Activated B cell treated with CpG ODN at 0.5 μM for 24 hours (primary cell): Measurements from ENCODE around the gene C8B. TPM values are rescaled to one million over a fixed set of nuclear protein-coding genes. Genes with fewer than 3 reads are reported as not detected.

Experiments used
- ATAC-seq: fragments of 200-7000 bp; cut with Tn5 transposase; one replicate; pipeline ENCODE4 v1.10.0; 2021; ENCODE audit warnings: low read depth, mild to moderate bottlenecking, moderate library complexity
- CTCF ChIA-PET: fragments of 350-600 bp; sonication (Branson Sonifier 250); formaldehyde crosslinking; loops from one replicate; lab custom pipeline; 2021; ENCODE audit warnings: antibody characterized with exemption; lab: Charles Lee
- POLR2A ChIA-PET: fragments of 350-600 bp; sonication (Branson Sonifier 250); formaldehyde crosslinking; loops from one replicate; lab custom pipeline; 2021; ENCODE audit warnings: antibody characterized with exemption; lab: Charles Lee
- DNase-seq: peaks from one replicate; pipeline ENCODE4 v3.0.0; 2022
- H3K27ac Mint-ChIP-seq: one replicate; pipeline ENCODE4 v1.8.0; 2020; ENCODE audit warnings: mixed read lengths
- H3K27me3 Mint-ChIP-seq: one replicate; pipeline ENCODE4 v1.8.0; 2021; ENCODE audit warnings: mixed read lengths
- H3K36me3 Mint-ChIP-seq: one replicate; pipeline ENCODE4 v1.8.0; 2021; ENCODE audit warnings: low read depth, mixed read lengths
- H3K4me1 Mint-ChIP-seq: one replicate; pipeline ENCODE4 v1.8.0; 2021; ENCODE audit warnings: mixed read lengths
- H3K4me3 Mint-ChIP-seq: one replicate; pipeline ENCODE4 v1.8.0; 2020; ENCODE audit warnings: mild to moderate bottlenecking, mixed read lengths
- H3K9me3 Mint-ChIP-seq: one replicate; pipeline ENCODE4 v1.8.0; 2020; ENCODE audit warnings: mixed read lengths
- CTCF ChIP-seq: fragments of 200-600 bp; IDR thresholded peaks from one replicate; pipeline ENCODE4 v1.8.0; 2022; ENCODE audit warnings: antibody characterized with exemption, mild to moderate bottlenecking
- intact Hi-C: fragments of 100-400 bp; cut with micrococcal nuclease; formaldehyde crosslinking; loops from one replicate; pipeline ENCODE4 v1.15.1; 2024
- total RNA-seq: library from RNA; stranded (reverse); gene quantifications from 2 replicates; pipeline ENCODE4 v1.2.3, GENCODE V29; 2022

The C8B gene
- total RNA-seq, 1 donor from 2014 or later, result not detected

- H3K36me3 Mint-ChIP-seq, result no peaks in the 10 kb centered on the region
- peaks cover 3% of the 10 kb centered on the region for H3K27me3 Mint-ChIP-seq
- intact Hi-C loops, result no loop called here
- H3K27ac Mint-ChIP-seq, result no peak overlapping the region
- H3K4me1 Mint-ChIP-seq, result no peaks in the 10 kb centered on the region
- TF ChIP-seq CTCF, result no peak
- no peak for ATAC-seq
- H3K4me3 Mint-ChIP-seq, result no peak overlapping the region
- no peaks in the 10 kb centered on the region for H3K9me3 Mint-ChIP-seq
- DNase-seq, result no peak
- ChIA-PET CTCF (no interaction called here), POLR2A (no interaction called here)
Measured at GRCh38 chr1:56881417-56881816, 84.4 kb downstream of the C8B start.

DNA sequence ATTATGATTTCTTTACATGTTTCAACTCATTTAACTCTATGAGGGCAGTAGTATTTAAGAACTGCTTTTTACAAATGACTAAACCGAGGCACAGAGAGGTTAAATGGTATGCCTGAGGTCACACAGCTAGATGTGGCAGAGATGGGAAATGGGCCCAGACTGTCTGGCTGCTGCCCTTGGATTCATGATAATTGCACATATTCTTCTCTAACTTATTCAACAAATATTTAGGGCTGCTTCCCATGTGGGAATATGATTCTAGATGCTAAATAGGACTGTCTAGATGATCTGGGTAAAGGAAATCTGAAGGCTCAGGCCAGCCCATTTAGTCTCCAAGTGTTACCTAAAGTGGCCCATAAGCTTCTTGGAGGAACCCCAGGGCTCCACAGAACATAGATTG, 85.0 kb downstream of the C8B start:
- ChIA-PET CTCF (no interaction called here), POLR2A (no interaction called here)
- Mint-ChIP-seq H3K36me3 (no peaks in the 10 kb centered on the region), H3K9me3 (no peaks in the 10 kb centered on the region), H3K4me3 (no peak overlapping the region), H3K4me1 (no peaks in the 10 kb centered on the region), H3K27ac (no peak overlapping the region), H3K27me3 (peaks cover 3% of the 10 kb centered on the region)
- no peak for ATAC-seq
- TF ChIP-seq CTCF, result no peak
- intact Hi-C loops, result no loop called here
- no peak for DNase-seq

Other genes starting within 250 kb of the C8B start
- not detected in 2 replicates for gene FYB2, start 146.6 kb downstream of the C8B start, total RNA-seq
- gene C8A, start 111.2 kb downstream of the C8B start, total RNA-seq, result not detected in 2 replicates